Nephron progenitor cell (in vitro differentiated cells): ENCODE data around the gene KRTAP10-5.
"Not testable (repeated sequence)": the region's sequence is repeated elsewhere in the genome, so short reads cannot be mapped to it uniquely, and the experiment has no call there.

Experiments used
- DNase-seq: peaks from one replicate; pipeline ENCODE4 v3.0.0; 2021
- H3K27ac Mint-ChIP-seq: 2 replicates; pipeline ENCODE4 v1.8.0; 2021; ENCODE audit warnings: mild to moderate bottlenecking, moderate library complexity, mixed read lengths
- H3K27me3 Mint-ChIP-seq: 2 replicates; pipeline ENCODE4 v1.8.0; 2021; ENCODE audit warnings: mild to moderate bottlenecking, low read depth, mixed read lengths; ENCODE audit not compliant: poor library complexity
- H3K36me3 Mint-ChIP-seq: 2 replicates; pipeline ENCODE4 v1.8.0; 2021; ENCODE audit warnings: low read depth, mixed read lengths
- H3K4me1 Mint-ChIP-seq: 2 replicates; pipeline ENCODE4 v1.8.0; 2021; ENCODE audit warnings: mixed read lengths
- H3K4me3 Mint-ChIP-seq: 2 replicates; pipeline ENCODE4 v1.8.0; 2021; ENCODE audit warnings: mild to moderate bottlenecking, moderate library complexity, mixed read lengths
- H3K9me3 Mint-ChIP-seq: 2 replicates; pipeline ENCODE4 v1.8.0; 2021; ENCODE audit warnings: mild to moderate bottlenecking, moderate library complexity, mixed read lengths
- CTCF ChIP-seq: fragments of 200-600 bp; sonication (generic); IDR thresholded peaks from 2 replicates; pipeline ENCODE4 v1.5.0; 2021; ENCODE audit warnings: antibody characterized with exemption

The KRTAP10-5 gene

GRCh38 chr21:44580231-44580821 is at the start of gene KRTAP10-5:
TSS of gene KRTAP10-5 (minus strand) at chr21:44580604. CDS start at chr21:44580578, 26 bp downstream.
- H3K36me3 Mint-ChIP-seq, H3K4me3 Mint-ChIP-seq, DNase-seq, H3K27ac Mint-ChIP-seq: not testable (repeated sequence)
- H3K9me3 Mint-ChIP-seq: peaks cover 68% of the 10 kb centered on the region
- peaks cover 15% of the 10 kb centered on the region for H3K27me3 Mint-ChIP-seq
- peaks cover 14% of the 10 kb centered on the region for H3K4me1 Mint-ChIP-seq

GRCh38 chr21:44628707-44629391 is 48.4 kb upstream of the KRTAP10-5 start:
- Mint-ChIP-seq H3K4me3 (no peak overlapping the region), H3K27ac (no peak overlapping the region), H3K27me3 (peaks cover 10% of the 10 kb centered on the region), H3K9me3 (peaks cover 60% of the 10 kb centered on the region), H3K4me1 (peaks cover 7% of the 10 kb centered on the region), H3K36me3 (peaks cover 27% of the 10 kb centered on the region)
- no peak for DNase-seq
- no peak for TF ChIP-seq CTCF

- peaks cover 33% of the 10 kb centered on the region for H3K36me3 Mint-ChIP-seq
- H3K27me3 Mint-ChIP-seq: peaks cover 10% of the 10 kb centered on the region
- H3K4me3 Mint-ChIP-seq, H3K27ac Mint-ChIP-seq, H3K4me1 Mint-ChIP-seq, DNase-seq: not testable (repeated sequence)
- H3K9me3 Mint-ChIP-seq: peaks cover 60% of the 10 kb centered on the region
Observed at GRCh38 chr21:44627831-44628233, 47.4 kb upstream of the KRTAP10-5 start.

GRCh38 chr21:44627181-44627822 is 46.9 kb upstream of the KRTAP10-5 start:
- not testable (repeated sequence) for H3K4me3 Mint-ChIP-seq, H3K27ac Mint-ChIP-seq, H3K4me1 Mint-ChIP-seq, DNase-seq, H3K27me3 Mint-ChIP-seq
- peaks cover 33% of the 10 kb centered on the region for H3K36me3 Mint-ChIP-seq
- H3K9me3 Mint-ChIP-seq: peaks cover 61% of the 10 kb centered on the region

- Mint-ChIP-seq H3K36me3 (peaks cover 27% of the 10 kb centered on the region), H3K9me3 (peaks cover 60% of the 10 kb centered on the region), H3K4me1 (peaks cover 7% of the 10 kb centered on the region), H3K27me3 (peaks cover 7% of the 10 kb centered on the region), H3K4me3 (no peak within 1 kb of the TSS), H3K27ac (no peak within 1 kb of the TSS)
- TF ChIP-seq CTCF: no peak
- DNase-seq: no peak
Observed at GRCh38 chr21:44626673-44627143, 46.3 kb upstream of the KRTAP10-5 start, which contains the start of gene KRTAP10-9. TSS of gene KRTAP10-9 (plus strand) at chr21:44627093. CDS start at chr21:44627172, 79 bp downstream.

- no peak for DNase-seq
- H3K4me1 Mint-ChIP-seq: peaks cover 7% of the 10 kb centered on the region
- peaks cover 7% of the 10 kb centered on the region for H3K27me3 Mint-ChIP-seq
- peaks cover 22% of the 10 kb centered on the region for H3K36me3 Mint-ChIP-seq
- no peak for TF ChIP-seq CTCF
- no peak overlapping the region for H3K27ac Mint-ChIP-seq
- peaks cover 60% of the 10 kb centered on the region for H3K9me3 Mint-ChIP-seq
- H3K4me3 Mint-ChIP-seq: no peak overlapping the region
Observed at GRCh38 chr21:44626262-44626661, 45.9 kb upstream of the KRTAP10-5 start.

- DNase-seq: no peak
- peaks cover 7% of the 10 kb centered on the region for H3K27me3 Mint-ChIP-seq
- H3K4me3 Mint-ChIP-seq: no peak overlapping the region
- H3K4me1 Mint-ChIP-seq: peaks cover 7% of the 10 kb centered on the region
- no peak overlapping the region for H3K27ac Mint-ChIP-seq
- TF ChIP-seq CTCF: no peak
- H3K9me3 Mint-ChIP-seq: peaks cover 57% of the 10 kb centered on the region
- H3K36me3 Mint-ChIP-seq: peaks cover 18% of the 10 kb centered on the region
Observed at GRCh38 chr21:44625756-44626155, 45.4 kb upstream of the KRTAP10-5 start.
